Fibroblast of peridontal ligament (primary cell): Measurements from ENCODE around the gene KRTAP19-5.
"Not testable (repeated sequence)": the region's sequence is repeated elsewhere in the genome, so short reads cannot be mapped to it uniquely, and the experiment has no call there.

Source experiments
- DNase-seq: peaks from one replicate; pipeline ENCODE4 v3.0.0-alpha.2; 2010; ENCODE audit errors: extremely low read depth

KRTAP19-5 gene

GRCh38 chr21:30502041-30502440 is at the start of gene KRTAP19-5:
Gene KRTAP19-5, minus strand, starts transcription at chr21:30502141. Its CDS starts 51 bp downstream, at chr21:30502090.
- no peak for DNase-seq

DNA sequence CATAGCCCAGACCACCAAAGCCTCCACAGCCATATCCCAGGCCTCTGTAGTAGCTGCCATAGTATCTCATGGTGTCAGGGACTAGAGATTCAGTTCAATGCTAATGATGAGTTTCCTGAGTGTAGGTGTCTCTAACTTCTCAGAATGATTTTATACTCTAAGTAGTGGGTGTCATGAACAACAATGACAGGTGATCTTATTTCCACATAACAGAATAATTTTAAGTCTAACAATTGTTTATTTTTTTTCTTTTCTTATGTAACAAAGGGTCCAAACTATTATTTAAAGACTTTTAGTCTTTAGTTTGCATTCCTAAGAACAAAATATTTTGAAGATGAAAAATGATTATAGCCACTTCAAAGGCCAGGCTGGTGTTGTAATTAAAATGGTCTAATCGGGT is 39.8 kb upstream of the KRTAP19-5 start, which contains the start of gene KRTAP19-6:
KRTAP19-6 (minus strand) TSS at position 101 of the 400 bp plus-strand sequence; CDS start at position 70, 31 bp downstream.
- no peak for DNase-seq

- DNase-seq: no peak
These were observed 16.9 kb upstream of the KRTAP19-5 start for GRCh38 chr21:30518876-30519275.

- no peak for DNase-seq
These were observed 13.7 kb upstream of the KRTAP19-5 start for GRCh38 chr21:30515681-30516080.

DNA sequence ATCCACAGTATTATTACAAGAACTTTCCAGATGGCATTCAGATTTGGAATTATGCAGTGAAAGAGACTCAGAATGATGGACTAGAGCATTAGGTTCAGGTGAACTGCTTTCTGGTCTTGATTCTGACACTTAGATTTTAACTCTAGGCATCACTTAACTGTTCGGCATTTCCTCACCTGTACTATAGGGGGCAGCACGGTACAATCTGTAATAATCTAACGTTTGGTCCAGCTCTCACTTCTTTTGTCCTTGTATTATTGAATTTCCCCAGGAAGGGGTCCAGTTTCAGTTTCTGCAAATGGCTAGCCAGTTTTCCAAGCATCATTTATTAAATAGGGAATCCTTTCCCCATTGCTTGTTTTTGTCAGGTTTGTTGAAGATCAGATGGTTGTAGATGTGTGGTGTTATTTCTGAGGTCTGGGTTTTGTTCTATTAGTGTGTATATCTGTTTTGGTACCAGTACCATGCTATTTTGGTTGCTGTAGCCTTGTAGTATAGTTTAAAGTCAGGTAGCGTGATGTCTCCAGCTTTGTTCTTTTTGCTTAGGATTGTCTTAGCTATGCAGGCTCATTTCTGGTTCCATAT is 3.8 kb upstream of the KRTAP19-5 start:
- not testable (repeated sequence) for DNase-seq

GRCh38 chr21:30497065-30497464 is 4.9 kb downstream of the KRTAP19-5 start, which contains the start of gene KRTAP19-4:
Gene KRTAP19-4, minus strand, starts transcription at chr21:30497165. Its CDS starts 55 bp downstream, at chr21:30497110.
- no peak for DNase-seq

GRCh38 chr21:30491963-30492428 is 9.9 kb downstream of the KRTAP19-5 start, which contains the start of gene KRTAP19-3:
Gene KRTAP19-3, minus strand, starts transcription at chr21:30492013. Its CDS starts 56 bp downstream, at chr21:30491957.
- no peak for DNase-seq

GRCh38 chr21:30487336-30487735 is 14.6 kb downstream of the KRTAP19-5 start, which contains the start of gene KRTAP19-2:
Gene KRTAP19-2, minus strand, starts transcription at chr21:30487436. Its CDS starts 88 bp downstream, at chr21:30487348.
- no peak for DNase-seq

GRCh38 chr21:30486180-30486579 is 15.8 kb downstream of the KRTAP19-5 start:
- no peak for DNase-seq

GRCh38 chr21:30482130-30482529 is 19.8 kb downstream of the KRTAP19-5 start:
- no peak for DNase-seq

GRCh38 chr21:30480145-30480544 is 21.8 kb downstream of the KRTAP19-5 start, which contains the start of gene KRTAP19-1:
Gene KRTAP19-1, minus strand, starts transcription at chr21:30480367. Its CDS starts 50 bp downstream, at chr21:30480317.
- no peak for DNase-seq

DNA sequence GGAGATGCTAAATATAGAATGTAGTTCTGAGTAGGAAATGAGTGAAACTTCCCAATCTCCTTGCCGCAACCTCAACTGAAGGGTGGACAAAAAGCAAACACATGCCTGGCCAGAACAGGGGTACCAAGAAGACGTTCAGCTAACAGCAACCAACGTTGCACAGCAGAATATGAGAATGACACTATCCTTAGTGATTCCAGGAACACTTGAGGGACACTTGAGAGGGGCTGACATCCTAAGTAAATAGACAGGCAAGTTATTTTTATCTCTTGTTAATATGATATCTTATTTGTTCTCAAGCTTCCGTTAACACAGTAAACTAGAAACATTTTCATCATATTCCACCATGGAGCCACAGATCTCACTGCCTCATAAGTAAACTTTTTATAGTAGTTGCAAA is 22.7 kb downstream of the KRTAP19-5 start:
- DNase-seq: no peak

DNA sequence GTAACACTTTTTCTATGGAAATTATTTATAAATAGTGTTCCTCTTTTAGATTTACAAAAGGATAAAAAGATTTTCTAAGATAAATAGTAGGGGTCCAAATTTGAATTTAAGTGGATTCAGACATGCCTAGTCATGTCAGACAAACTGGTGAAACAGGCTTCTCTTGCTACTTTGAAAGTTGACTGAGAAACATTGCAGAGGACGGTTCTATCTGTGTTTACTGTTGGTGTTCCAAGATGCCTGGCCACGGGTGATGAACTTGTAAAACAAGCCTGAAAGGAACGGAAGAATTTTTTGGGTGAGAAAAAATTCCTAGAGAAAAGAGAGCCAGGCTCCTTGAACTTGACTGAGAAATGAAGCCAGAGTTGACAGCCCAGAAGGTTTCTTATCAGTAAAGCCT is 23.9 kb downstream of the KRTAP19-5 start:
- DNase-seq: no peak

DNA sequence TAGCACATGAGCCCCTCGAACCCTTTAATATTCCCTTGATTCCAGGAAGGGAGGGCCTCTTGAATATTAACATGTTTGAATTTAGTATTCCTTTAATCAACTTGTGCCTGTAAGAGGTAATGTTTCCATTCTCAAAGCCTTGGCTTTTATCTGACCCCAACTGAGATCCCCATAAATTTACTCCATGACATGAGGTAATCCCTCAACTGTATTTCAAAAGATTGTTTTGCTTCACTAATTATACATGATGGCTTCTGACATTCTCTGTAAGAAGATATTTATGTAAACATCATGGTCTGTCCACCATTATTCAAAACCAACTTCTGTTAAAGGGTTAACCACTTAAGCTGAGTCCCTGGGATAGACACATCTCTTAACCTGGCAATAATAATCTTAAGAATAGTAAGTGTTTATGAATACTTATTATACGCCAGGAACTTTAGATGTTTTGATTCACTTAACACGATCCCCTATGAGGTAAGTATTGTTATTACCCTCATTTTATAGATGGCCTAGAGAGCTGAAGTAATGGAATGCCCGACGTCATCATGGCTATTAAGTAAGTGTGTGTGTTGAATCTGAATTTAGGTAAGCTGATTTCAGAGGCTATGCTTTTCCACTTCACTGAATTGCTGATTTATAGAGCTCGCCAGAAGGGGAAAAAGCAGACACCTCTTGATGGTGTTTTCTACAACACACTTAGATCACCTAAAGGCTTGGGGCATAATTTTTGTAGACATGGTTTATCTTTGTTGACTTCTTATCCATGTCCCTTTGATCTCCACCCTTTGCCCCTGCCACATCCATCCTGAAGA is 32.8 kb downstream of the KRTAP19-5 start:
- no peak for DNase-seq

DNA sequence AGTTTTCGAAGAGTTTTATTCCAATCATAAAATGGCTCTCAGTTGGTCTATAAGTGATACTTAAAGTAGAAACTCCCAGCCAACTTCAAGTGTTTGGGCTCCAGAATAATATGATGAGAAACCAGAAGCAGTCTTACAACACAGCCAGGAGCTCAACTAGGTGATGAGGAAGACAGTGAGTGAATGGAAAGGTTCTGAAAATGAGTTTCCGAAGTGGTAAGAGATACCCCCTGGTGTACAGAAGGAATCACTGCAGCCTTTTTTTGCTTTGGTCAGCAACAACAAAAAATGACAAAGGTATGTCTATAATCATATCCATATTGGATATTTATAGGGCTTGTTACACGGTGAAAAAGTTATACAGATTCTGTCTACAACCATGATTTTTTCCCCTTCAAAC is 38.2 kb downstream of the KRTAP19-5 start:
- no peak for DNase-seq
